Measurements from ENCODE around the gene MTFMT. TPM values are rescaled to one million over a fixed set of nuclear protein-coding genes. Genes with fewer than 3 reads are reported as not detected.
A peak's percentile ranks its signal among the peaks of the same experiment; 100 is the strongest.

MTFMT gene
- polyA plus RNA-seq, 5 donors: 16.0 to 20.5 (median 18.7) TPM

DNA sequence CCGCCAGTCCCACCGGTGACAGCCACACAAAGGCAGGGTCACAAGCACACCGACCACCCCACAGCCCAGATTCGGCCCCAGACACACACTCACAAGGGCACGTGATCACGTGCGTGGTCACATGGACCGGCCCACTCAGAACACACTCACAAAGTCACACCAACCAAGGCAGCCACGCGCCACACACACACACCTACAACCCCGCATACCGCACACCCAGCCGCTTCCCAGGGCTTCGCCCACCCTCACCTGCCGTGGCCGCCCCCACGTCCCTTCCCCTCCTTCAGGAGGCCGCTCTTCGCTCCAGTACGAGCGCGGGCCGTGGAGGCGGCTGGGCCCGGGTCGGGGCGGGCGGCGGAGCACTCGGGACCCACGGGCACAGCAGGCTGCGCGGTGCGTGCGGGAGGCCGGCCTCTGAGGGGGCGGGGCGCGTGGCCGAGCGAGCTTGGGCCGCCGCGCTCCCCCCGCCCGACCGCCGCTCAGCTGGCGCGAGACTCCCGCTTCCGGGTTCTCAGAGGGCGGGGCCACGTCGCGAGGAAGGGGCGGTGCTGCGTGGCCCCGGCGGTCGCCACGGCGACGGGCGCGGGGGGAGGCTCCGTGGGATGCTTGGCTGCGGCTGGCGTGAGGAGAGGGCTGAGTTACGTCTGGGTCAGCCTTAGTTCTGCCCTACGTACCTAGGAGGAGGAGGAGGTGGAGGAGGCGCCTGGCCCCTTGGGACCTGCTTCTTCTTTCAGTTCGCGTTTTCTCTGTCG is 39.8 kb downstream of the MTFMT start, which contains the start of gene SPG21:
Gene SPG21, minus strand, starts transcription at position 499 of the 752 bp plus-strand sequence. CDS start 6,345 bp downstream, outside the sequence.
- DNase-seq: peak; percentile 94 to 96

DNA sequence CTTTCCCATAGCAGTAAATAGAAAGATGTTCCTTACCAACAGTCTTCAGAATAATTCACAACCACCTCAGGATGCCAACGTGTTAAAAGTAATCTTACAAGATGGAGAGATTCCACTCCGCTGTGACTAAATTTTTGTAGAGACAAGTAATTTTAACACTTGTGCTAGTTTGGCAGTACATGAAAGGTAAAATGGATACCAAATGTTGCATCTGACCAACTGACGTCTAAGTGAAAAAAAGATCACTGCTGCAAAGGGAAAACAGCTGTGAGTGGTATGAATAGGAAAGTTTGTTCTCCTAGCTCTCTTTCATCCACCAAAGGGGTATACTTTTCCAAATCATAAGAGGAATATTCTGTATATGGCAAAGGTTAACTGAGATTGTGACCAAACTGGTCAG is 42.3 kb downstream of the MTFMT start:
- no peak for DNase-seq

DNA sequence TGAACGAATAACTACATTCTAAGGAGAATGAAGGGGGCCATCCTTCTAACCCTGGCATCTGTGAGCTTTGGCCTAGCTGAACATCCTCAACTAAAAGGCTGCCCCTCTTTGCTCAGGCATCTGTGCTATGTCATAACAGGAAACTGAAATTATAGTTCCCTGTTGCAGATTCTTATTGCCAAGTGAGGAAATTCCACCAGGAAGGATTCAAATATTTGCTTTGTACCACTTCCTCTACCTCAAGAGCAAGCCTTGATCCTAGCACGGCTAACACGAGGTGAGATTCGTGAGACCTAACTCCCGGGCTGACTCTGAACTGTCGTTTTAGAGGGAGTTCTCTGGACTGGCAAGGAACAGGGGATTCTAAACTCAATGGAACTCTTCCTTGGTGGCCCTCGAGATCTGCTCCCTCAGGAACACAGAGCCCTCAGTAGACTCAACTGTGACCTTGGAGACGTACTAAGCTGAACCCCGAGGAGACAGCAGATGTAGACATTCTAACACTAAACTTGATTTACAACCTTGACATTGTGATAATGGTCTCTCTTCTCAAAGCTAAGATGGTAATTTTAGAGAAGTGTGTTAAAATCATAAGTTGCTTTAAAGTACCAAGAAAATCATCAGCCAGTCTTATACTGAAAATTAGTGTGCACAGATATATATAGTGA is 43.9 kb downstream of the MTFMT start:
- DNase-seq: peak in 1 of 2 donors; percentile 23

DNA sequence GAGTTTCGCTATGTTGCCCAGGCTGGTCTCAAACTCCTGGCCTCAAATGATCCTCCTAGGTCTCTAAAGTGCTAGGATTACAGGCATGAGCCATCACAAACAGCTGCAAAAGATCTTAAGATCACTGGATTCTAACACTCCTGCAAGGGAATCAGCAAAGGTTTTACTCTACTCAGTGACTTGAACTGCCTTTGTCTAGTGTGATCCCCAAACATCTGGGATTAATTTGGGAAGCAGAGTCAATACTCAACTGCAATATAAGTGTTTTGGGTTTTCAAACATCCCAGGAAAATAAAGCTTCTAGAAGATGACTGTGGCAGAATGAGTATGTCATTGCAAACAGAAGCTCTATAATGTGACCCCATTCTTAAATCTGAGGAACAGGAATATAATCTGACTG is 47.0 kb downstream of the MTFMT start:
- no peak for DNase-seq

DNA sequence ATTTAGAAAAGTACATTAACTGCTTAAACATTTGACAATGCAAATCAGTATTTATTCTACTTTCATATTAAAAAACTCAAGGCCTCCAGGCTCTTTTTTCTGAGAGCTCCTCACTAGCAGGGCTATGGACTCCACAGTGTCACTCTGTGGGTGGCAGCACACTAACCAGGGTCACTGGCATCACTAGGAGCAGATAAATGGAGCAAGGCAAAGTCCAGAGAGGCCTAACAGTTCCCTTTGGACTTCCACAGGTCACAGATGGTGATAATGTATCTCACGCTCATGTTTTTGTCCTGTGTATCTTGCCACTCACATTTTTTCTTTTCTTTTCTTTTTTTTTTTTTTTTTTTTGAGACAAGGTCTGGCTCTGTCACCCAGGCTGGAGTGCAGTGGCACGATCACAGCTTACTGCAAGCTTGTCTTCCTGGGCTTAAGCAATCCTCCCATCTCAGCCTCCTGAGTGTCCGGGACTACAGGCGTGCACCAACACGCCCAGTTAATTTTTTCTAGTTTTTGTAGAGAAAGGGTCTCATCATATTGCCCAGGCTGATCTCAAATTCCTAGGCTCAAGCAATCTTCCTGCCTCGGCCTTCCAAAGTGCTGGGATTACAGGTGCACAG is 47.5 kb downstream of the MTFMT start:
- DNase-seq: no peak

DNA sequence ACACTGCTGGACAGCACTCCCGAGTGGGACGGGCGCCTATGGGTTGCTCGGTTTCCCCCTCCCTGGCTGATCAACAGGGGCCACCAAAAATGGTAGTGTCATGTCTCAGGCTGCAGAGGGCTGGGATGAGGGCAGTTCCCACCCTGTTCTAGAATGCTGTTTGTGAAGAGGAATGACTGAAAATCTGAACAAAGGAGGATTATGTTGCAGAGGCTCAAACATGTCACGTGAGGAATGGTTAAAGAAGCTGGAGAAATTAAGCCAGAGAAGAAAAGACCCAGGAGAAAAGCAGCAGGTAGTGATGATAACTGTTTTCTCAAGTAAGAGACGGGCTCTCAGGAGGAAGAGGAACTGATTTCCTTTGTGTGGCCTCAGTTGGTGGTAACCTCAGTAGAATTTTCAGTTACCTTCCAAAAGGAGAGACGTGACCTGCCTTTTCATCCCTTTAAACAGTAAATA is 50.2 kb downstream of the MTFMT start:
- DNase-seq: no peak

DNA sequence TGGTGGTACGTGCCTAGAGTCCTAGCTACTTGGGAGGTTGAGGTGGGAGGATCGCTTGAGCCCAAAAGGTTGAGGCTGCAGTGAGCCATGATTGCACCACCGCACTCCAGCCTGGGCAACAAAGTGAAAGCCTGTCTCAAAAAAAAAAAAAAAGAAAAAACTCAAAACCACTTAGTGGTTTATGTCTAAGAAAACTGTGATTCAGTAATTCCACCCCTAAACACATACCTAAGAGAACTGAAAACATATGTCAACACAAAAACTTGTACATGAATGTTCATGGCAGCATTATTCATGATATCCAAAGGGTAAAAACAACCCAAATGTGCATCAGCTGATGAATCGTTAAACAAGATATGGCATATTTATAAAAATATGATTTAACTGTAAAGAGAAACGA is 54.0 kb downstream of the MTFMT start:
- no peak for DNase-seq

DNA sequence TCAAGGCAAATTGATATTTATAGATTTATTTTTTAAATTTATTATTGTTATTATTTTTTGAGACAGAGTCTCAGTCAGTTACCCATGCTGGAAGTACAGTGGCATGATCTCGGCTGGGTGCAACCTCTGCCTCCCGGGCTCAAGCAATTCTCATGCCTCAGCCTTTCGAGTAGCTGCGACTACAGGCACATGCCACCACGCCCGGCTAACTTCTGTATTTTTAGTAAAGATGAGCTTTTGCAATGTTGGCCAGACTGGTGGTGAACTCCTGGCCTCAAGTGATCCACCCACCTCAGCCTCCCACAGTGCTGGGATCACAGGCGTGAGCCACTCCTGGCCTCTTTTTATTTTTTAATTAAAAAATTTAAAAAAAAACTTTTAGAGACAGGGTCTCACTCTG is 58.7 kb downstream of the MTFMT start:
- DNase-seq: no peak

DNA sequence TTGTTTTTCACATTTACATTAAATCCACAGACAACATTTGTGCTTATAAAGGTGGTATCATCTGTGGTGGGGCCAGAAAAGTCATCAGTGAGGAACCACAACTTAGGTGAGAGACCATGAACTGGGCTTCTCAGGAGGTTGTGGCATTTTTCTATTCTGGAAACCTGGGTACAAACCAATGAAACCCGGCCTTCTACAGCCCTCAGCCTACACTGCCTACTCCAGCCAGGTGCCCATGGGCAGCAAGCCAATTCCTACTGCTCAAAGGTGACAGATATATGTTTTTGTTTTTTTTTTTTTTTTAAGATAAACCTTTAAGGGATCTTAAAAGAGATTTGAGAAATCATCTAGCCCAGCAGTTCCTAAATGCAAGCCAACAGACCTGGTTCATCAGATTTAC is 60.0 kb downstream of the MTFMT start:
- DNase-seq: no peak

DNA sequence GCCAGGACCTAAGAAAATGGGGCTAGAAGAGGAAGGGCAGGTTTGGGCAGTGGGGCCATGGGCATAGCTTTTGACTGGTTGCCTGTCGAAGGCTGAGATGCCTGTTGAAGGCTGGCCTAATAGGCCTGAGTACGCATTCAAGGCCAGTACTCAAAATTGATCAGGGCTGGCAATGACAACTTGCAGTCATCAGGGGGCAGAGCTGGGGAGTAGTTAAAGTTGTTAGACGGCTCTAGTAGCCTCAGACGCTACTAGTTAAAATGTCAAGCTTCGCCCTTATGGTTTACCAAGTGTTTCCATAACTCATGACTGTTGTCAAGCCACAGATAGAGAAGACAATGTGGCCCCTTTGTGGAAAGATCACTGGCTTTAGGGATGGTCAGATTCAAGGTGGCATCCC is 68.4 kb downstream of the MTFMT start:
- DNase-seq: no peak

DNA sequence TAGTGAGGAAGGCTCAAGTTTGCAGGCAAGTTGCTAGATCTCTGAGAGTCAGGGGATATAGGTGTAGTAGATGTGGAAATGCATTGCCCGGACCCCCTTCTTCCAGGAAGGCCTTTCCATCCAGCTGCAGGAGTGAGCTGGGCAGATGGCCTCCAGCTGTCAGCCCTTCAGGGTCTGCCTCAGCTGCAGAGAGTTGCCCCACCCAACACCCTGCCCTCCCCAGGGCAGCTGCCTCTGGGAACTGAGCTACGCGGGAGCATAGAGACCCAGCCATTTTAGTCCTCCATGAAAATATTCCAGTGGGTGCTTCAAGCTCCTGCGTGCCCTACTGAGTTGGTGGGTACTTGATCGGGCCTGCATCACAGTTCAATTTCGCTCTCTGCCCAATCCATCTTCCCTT is 69.3 kb downstream of the MTFMT start:
- no peak for DNase-seq

DNA sequence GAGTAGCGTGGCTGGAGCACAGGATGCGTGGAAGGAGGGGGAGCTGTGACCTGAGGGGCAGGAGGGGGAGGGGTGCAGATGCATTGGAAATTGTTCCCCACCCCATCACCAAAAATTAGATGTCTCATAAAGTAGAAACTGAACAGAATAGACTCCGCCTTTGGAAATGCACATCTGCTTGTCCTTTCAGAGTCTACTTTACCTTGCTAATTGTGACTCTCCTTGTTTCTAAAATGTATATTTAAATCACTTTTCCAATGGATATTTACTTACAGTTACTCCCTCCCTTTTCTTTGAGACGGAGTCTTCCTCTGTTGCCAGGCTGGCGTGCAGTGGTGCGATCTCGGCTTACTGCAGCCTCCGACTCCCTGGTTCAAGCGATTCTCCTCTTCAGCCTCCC is 70.3 kb downstream of the MTFMT start:
- no peak for DNase-seq

DNA sequence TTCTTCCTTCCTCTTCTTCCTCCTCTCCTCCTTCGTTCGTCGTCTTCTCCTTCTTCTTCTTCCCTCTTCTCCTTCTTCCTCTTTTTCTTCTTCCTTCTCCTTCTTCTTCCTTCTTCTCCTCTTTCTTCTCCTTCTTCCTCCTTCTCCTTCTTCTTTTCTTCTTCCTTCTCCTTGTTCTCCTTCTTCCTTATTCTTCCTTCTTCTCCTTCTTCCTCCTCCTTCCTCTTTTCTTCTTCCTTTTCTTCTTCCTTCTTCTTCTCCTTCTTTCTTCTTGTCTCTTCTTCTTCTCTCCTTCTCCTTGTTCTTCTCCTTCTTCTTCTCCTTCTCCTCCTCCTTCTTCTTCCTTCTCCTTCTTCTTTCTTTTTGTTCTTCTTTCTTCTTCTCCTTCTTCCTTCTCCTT is 75.0 kb downstream of the MTFMT start:
- DNase-seq: no peak

DNA sequence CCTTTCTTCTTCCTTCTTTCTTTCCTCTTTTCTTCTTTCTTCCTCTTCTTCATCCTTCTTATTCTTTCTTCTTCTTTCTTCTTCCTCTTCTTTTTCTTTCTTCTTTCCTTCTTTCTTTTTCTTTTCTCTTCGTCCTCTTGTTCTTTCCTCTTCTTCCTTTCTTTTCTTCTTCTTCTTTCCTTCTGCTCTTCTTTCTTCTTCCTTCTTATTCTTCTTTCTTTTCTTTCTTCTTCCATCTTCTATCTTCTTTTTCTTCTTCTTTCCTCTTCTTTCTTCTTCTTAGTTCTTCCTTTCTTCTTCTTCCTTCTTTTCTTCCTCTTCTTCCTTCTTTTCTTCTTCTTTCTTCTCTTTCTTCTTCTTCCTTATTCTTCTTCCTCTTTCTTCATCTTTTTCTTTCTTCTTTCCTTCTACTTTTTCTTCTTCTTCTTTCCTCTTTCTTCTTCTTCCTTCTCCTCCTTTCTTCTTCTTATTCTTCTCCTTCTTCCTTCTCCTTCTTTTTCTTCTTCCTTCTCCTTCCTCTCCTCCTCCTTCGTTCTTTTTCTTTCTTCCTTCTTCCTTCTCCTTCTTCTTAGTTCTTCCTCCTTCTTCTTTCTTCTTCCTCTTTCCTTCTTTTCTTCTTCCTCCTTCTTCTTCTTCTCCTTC is 77.5 kb downstream of the MTFMT start:
- no peak for DNase-seq

Other genes starting within 250 kb of the MTFMT start
- 10 to 100 TPM in 3 of 5 donors, 1 to 10 TPM in 2; 9.0 to 19.3 (median 11.0) TPM for gene PIF1, start 204.0 kb downstream of the MTFMT start, polyA plus RNA-seq (ENCODE audit: insufficient read depth in 1 of 5, insufficient read length in 5 of 5, low replicate concordance in 1 of 5)
- 10 to 100 TPM; 19.6 to 27.7 (median 23.9) TPM for gene PLEKHO2, start 187.7 kb downstream of the MTFMT start, polyA plus RNA-seq (ENCODE audit: insufficient read depth in 1 of 5, insufficient read length in 5 of 5, low replicate concordance in 1 of 5)
- gene ANKDD1A, start 117.7 kb downstream of the MTFMT start, polyA plus RNA-seq (ENCODE audit: insufficient read depth in 1 of 5, insufficient read length in 5 of 5, low replicate concordance in 1 of 5): 10 to 100 TPM in 3 of 5 donors, 1 to 10 TPM in 2; 8.5 to 12.8 (median 11.5) TPM
- gene SPG21, start 39.7 kb downstream of the MTFMT start, polyA plus RNA-seq (ENCODE audit: insufficient read depth in 1 of 5, insufficient read length in 5 of 5, low replicate concordance in 1 of 5): 100 to 1,000 TPM in 3 of 5 donors, 10 to 100 TPM in 2; 95.9 to 115 (median 102) TPM
- 10 to 100 TPM; 11.2 to 17.8 (median 15.1) TPM for gene SLC51B, start 15.7 kb upstream of the MTFMT start, polyA plus RNA-seq (ENCODE audit: insufficient read depth in 1 of 5, insufficient read length in 5 of 5, low replicate concordance in 1 of 5)
- 100 to 1,000 TPM in 3 of 5 donors, 10 to 100 TPM in 2; 94.9 to 131 (median 107) TPM for gene RASL12, start 38.4 kb upstream of the MTFMT start, polyA plus RNA-seq (ENCODE audit: insufficient read depth in 1 of 5, insufficient read length in 5 of 5, low replicate concordance in 1 of 5)
- gene KBTBD13, start 47.1 kb upstream of the MTFMT start, polyA plus RNA-seq (ENCODE audit: insufficient read depth in 1 of 5, insufficient read length in 5 of 5, low replicate concordance in 1 of 5): 1 to 10 TPM in 1 of 5 donors, under 1 TPM in 4; 0.31 to 1.6 (median 0.89) TPM
- gene UBAP1L, start 85.6 kb upstream of the MTFMT start, polyA plus RNA-seq (ENCODE audit: insufficient read depth in 1 of 5, insufficient read length in 5 of 5, low replicate concordance in 1 of 5): 10 to 100 TPM in 3 of 5 donors, 1 to 10 TPM in 2; 7.1 to 11.7 (median 10.5) TPM
- gene PDCD7, start 104.2 kb upstream of the MTFMT start, polyA plus RNA-seq (ENCODE audit: insufficient read depth in 1 of 5, insufficient read length in 5 of 5, low replicate concordance in 1 of 5): 10 to 100 TPM; 29.6 to 37.8 (median 34.9) TPM
- 10 to 100 TPM; 44.9 to 75.0 (median 67.9) TPM for gene CLPX, start 155.7 kb upstream of the MTFMT start, polyA plus RNA-seq (ENCODE audit: insufficient read depth in 1 of 5, insufficient read length in 5 of 5, low replicate concordance in 1 of 5)
- 1 to 10 TPM; 1.3 to 2.8 (median 1.7) TPM for gene CILP, start 181.8 kb upstream of the MTFMT start, polyA plus RNA-seq (ENCODE audit: insufficient read depth in 1 of 5, insufficient read length in 5 of 5, low replicate concordance in 1 of 5)